LNCAP (cell line): ENCODE results near the gene CCDC57.

Source experiments
- TF ChIP-seq, protein P1 (sequence below): fragments of 450-650 bp; IDR thresholded peaks from 2 replicates; pipeline ENCODE4 v1.5.1; 2017; ENCODE audit warnings: mild to moderate bottlenecking

The CCDC57 gene

DNA sequence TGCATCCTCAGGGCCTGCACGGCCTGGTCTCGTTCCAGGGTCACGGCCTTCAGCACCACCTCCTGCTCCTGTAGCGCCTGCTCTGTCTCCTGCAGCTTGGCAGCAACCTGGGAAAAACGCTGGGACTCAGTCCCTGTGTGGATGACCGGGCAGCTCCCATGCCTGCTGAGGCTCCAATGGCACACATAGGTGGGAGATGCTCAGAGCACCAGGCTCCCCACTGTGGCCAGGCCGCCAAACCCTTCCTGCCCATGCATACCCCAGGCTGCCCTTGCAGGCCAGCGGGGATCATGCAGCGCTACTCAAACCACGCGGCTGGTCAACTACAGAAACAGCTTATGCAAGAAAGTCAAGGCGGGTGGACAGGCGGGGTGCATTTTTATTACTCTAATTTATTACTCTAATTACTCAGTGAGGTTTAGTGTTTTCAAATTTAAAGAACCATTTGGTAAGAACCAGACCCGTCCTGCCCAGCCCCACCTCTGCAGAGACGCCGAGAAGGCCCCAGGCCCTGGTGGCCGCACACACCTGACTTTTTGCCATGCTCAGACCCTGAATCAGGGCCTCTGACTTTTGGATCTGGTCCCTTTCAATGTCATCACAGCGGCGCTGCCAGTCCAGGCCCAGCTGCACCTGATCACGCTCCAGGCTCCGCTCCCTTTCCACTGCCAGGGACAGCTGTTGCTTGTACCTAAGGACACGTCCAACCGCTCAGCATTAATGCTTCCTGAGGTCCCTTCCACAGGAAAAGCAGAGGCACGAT is 34.0 kb downstream of the CCDC57 start:
- TF ChIP-seq, protein P1, sequence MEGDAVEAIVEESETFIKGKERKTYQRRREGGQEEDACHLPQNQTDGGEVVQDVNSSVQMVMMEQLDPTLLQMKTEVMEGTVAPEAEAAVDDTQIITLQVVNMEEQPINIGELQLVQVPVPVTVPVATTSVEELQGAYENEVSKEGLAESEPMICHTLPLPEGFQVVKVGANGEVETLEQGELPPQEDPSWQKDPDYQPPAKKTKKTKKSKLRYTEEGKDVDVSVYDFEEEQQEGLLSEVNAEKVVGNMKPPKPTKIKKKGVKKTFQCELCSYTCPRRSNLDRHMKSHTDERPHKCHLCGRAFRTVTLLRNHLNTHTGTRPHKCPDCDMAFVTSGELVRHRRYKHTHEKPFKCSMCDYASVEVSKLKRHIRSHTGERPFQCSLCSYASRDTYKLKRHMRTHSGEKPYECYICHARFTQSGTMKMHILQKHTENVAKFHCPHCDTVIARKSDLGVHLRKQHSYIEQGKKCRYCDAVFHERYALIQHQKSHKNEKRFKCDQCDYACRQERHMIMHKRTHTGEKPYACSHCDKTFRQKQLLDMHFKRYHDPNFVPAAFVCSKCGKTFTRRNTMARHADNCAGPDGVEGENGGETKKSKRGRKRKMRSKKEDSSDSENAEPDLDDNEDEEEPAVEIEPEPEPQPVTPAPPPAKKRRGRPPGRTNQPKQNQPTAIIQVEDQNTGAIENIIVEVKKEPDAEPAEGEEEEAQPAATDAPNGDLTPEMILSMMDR, result no peak

DNA sequence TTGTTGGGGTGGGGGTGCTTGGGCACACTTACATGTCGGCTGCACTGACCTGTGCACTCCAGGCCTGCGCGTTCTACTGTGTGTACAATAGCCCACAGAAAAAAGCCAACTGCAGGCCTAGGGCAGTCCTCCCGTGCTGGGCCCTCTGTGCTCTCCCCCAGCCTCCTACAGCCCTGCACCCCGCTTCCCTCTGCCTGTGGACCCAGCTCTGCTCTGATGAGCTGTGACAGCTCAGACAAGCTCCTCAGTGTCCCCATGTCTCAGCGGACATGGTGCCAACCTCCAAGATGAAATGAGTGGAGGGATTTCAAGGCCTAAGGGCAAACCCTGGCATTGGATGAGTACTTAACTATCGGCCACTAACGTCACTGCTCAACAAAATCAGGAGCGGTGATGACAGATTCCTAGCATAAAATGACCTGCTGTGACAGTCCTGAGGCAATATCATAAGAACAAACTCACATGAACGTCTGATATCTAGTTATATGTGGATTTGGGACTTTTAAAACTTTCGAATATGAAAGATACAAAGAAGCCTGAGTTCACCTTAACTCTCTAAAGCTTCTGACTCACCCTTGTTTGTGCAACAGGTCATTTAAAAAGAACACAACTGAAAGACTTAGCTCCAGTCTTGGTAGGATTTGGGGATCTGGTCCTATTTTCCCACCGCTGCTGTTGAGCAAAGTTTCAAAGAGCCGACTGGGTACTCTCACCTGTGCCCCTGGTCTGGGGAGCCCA is 34.7 kb downstream of the CCDC57 start:
- TF ChIP-seq, protein P1, result no peak

DNA sequence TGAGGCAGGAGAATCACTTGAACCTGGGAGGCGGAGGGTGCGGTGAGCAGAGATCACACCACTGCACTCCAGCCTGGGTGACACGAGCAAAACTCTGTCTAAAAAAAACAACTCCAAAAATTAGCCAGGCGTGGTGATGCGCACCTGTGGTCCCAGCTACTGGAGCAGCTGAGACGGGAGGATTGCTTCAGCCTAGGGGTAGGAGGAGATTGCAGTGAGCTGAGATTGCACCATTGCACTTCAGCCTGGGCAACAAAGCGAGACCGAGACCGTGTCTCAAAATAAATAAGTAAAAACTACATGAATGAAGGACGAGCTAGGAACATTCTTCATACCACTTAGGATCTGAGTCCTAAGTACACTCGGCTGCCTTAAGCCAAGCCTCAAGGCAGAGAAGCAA is 35.4 kb downstream of the CCDC57 start:
- TF ChIP-seq, protein P1, result no peak

DNA sequence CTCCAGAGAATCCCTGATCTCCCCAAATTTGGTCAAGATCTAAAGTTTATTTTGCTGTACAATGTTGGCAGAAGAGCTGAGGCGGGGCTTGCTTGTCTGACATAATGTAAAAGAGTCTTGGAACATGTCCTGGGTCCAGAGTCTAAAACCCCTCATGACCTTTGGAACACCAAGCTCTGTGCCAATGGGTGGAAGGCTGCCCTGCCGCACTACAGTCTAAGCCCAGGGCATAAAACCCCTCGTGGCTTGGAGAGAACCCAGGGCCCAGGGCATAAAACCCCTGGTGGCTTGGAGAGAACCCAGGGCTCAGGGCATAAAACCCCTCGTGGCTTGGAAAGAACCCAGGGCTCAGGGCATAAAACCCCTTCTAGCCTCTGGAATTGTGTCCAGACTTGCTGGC is 36.7 kb downstream of the CCDC57 start:
- TF ChIP-seq, protein P1, result no peak

DNA sequence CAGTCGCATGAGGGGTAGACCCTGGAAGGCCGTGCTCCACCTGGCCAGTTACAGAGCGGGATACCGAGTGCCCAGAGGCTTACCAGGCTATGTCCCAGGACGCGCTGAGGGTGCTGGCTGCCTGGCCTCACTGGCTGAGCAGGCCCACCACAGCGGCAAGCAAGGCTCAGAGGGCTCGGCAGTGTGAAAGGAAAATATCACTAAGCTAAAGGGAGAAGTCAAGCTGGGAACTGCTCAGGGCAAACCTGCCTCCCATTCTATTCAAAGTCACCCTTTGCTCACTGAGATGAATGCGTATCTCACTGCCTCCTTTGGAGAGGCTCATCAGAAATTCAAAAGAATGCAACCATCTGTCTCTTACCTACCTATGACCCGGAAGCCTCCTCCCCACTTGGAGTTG is 37.4 kb downstream of the CCDC57 start:
- TF ChIP-seq, protein P1, result no peak

DNA sequence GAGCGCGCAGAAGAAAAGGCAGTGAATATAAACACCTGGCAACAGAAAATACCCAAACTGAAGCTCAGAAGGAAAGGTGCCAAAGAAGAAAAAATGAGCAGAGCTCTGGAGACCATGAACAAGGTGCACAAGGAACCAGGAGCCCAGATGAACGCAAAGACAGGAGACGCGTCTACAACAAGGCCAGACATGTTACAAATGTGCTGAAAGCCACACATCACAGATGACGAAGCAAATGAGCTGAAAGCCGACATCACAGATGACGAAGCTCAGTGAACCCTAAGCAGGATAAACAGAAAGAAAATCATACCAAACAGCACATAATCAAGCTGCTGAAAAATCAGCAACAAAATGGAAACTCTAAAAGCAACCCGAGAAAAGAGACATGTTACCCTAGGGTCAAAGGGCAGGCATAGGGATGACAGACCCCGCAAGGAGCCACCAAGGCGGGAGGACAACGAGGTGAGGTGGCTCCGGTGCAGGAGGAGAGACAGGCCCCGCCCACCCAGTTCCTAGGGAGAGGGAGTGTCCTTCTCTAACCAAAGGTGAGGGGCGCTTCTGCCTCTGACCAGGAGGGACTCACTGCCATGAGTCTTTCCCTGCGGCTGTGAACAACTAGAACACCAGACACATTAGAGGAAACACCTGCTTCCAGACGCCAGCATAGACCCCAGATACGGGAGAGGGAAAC is 39.1 kb downstream of the CCDC57 start:
- TF ChIP-seq, protein P1, result no peak

DNA sequence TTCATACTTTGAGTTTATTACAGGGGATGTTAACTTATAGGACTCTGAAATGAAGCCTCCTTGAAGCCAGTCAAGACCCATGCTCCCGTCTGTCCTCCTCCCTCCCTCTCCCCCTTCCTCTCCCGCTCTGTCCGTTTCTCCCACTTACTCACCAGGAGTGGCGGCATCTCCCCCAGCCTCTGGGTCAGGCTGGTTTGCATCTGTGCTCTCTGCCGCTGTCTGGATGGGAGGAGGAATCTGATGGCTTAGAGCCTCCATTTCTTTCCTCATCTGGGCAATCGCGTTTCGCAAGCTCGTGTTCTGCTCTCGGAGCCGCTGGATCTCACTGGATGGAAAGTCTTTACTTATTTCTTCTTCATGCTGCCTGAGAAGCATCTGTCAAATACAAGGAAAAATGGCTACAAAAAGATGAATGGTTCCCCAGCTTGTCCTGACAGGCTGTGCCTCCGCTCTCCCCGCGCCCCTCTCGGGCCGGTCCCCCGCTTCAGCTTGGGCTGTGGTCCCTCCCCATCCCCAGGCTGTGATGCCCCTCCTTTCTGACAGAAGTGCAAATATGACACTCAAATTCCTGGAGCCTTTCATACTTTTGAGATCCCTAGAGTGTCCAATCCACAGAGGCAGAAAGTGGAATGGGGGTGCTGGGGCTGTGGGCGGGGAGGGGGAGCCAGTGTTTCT is 40.0 kb downstream of the CCDC57 start:
- TF ChIP-seq, protein P1, result no peak
